ENCODE measurements around the gene ALS2. TPM values are rescaled to one million over a fixed set of nuclear protein-coding genes. Genes with fewer than 3 reads are reported as not detected.

Gene ALS2
- total and polyA plus RNA-seq, 2 donors (not counting 1 experiment from before 2014, with no cell fraction given), result 1.4 to 16.7 TPM

DNA sequence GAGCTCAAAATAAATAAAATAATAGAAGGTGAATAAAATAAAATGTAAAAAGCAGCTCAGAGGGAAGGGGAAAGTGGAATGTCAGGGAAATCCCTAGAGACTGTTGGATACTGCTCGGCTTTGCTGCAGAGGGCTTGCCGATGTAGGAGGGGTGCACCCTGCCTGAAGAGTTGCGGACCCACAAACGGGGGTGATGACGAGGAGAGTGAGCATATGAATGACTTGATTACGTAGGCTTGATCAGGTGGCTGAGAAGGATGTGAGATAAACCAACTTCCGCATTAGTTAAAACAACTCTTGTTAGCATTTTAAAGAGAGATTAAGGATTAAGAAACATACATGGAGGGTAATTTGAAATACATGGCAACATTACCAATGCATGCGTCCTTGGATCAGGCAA, 116.4 kb downstream of the ALS2 start:
- Histone ChIP-seq H4K20me1 (ENCODE audit: control insufficient read depth, insufficient read depth, low read length, poor library complexity, severe bottlenecking) (no peaks in the 10 kb centered on the region), H3K4me1 (ENCODE audit: control insufficient read depth in 2 of 2, insufficient read depth in 2 of 2, low read length in 2 of 2) (no peaks in the 10 kb centered on the region), H3K79me2 (ENCODE audit: control insufficient read depth, insufficient read depth, low read length) (no peaks in the 10 kb centered on the region), H3K27me3 (replicated peaks in 1 of 4; ENCODE audit: control extremely low read depth in 1 of 4, control insufficient read depth in 3 of 4, insufficient read depth in 4 of 4, low read length in 3 of 4) (no peaks in the 10 kb centered on the region), H3K9ac (ENCODE audit: low read length) (no peak overlapping the region), H2AFZ (ENCODE audit: insufficient read depth, low read depth, low read length, poor library complexity, severe bottlenecking) (no peak overlapping the region), H3K4me3 (ENCODE audit: control extremely low read depth in 1 of 5, extremely low read depth in 1 of 5, insufficient read depth in 1 of 5, low read depth in 2 of 5, low read length in 4 of 5) (no peak overlapping the region), H3K36me3 (replicated peaks in 1 of 2; ENCODE audit: control extremely low read depth in 1 of 2, control insufficient read depth in 1 of 2, extremely low read depth in 1 of 2, insufficient read depth in 2 of 2, low read length in 1 of 2) (no peaks in the 10 kb centered on the region), H3K9me3 (ENCODE audit: control extremely low read depth in 1 of 3, control insufficient read depth in 2 of 3, insufficient read depth in 1 of 3, low read length in 2 of 3) (no peaks in the 10 kb centered on the region), H3K4me2 (replicated peaks; ENCODE audit: low read depth, low read length, poor library complexity, severe bottlenecking) (no peak overlapping the region), H3K27ac (ENCODE audit: low read length in 2 of 2) (no peak overlapping the region)
- intact Hi-C loops (cut with micrococcal nuclease), result loop anchor here (2.0 kb wide), 1 partner anchor 514 kb away; no protein-coding TSS in a partner anchor
- POLR2A ChIA-PET, result no interaction called here
- no peaks in the 10 kb centered on the region for H3K4me1 Mint-ChIP-seq
- peaks cover 15% of the 10 kb centered on the region for H3K27me3 Mint-ChIP-seq
- H3K4me3 Mint-ChIP-seq, result no peak overlapping the region
- no peak for DNase-seq
- no peak for ATAC-seq (ENCODE audit: low read depth)
- CTCF ChIA-PET, result interaction anchor here (0.8 kb wide), 1 partner anchor 19 kb away, joined by 3 read pairs; no protein-coding TSS in a partner anchor
- no peak overlapping the region for H3K27ac Mint-ChIP-seq
- 90% methylated on average over 6 of the region's 8 CpGs for WGBS (ENCODE audit: insufficient coverage)
- H3K9me3 Mint-ChIP-seq (ENCODE audit: insufficient read depth), result no peaks in the 10 kb centered on the region
- TF ChIP-seq EZH2 (IDR thresholded peaks at IDR 0.05; ENCODE audit: borderline replicate concordance, insufficient read depth, low read depth, low read length, poor library complexity, severe bottlenecking) (no peak), CTCF (IDR thresholded peaks at IDR 0.05) (no peak)

GRCh38 chr2:201661366-201661765, 119.4 kb downstream of the ALS2 start:
- H3K9me3 ChIP-seq (ENCODE audit: control extremely low read depth in 1 of 3, control insufficient read depth in 2 of 3, insufficient read depth in 1 of 3, low read length in 2 of 3), result no peaks in the 10 kb centered on the region
- ATAC-seq (ENCODE audit: low read depth) (no peak), DNase-seq (no peak)
- no peak overlapping the region for H3K27ac Mint-ChIP-seq
- no peak overlapping the region for H2AFZ ChIP-seq (ENCODE audit: insufficient read depth, low read depth, low read length, poor library complexity, severe bottlenecking)
- POLR2A ChIA-PET, result no interaction called here
- no peak for TF ChIP-seq EZH2 (IDR thresholded peaks at IDR 0.05; ENCODE audit: borderline replicate concordance, insufficient read depth, low read depth, low read length, poor library complexity, severe bottlenecking)
- no peak for TF ChIP-seq CTCF (IDR thresholded peaks at IDR 0.05)
- no peaks in the 10 kb centered on the region for H3K79me2 ChIP-seq (ENCODE audit: control insufficient read depth, insufficient read depth, low read length)
- no peaks in the 10 kb centered on the region for H3K4me1 ChIP-seq (ENCODE audit: control insufficient read depth in 2 of 2, insufficient read depth in 2 of 2, low read length in 2 of 2)
- H3K27ac ChIP-seq (ENCODE audit: low read length in 2 of 2), result no peak overlapping the region
- no peak overlapping the region for H3K4me2 ChIP-seq (replicated peaks; ENCODE audit: low read depth, low read length, poor library complexity, severe bottlenecking)
- no peaks in the 10 kb centered on the region for H3K36me3 ChIP-seq (replicated peaks in 1 of 2; ENCODE audit: control extremely low read depth in 1 of 2, control insufficient read depth in 1 of 2, extremely low read depth in 1 of 2, insufficient read depth in 2 of 2, low read length in 1 of 2)
- intact Hi-C loops (cut with micrococcal nuclease), result no loop called here
- no peak overlapping the region for H3K4me3 ChIP-seq (ENCODE audit: control extremely low read depth in 1 of 5, extremely low read depth in 1 of 5, insufficient read depth in 1 of 5, low read depth in 2 of 5, low read length in 4 of 5)
- H3K4me3 Mint-ChIP-seq, result no peak overlapping the region
- H3K27me3 ChIP-seq (replicated peaks in 1 of 4; ENCODE audit: control extremely low read depth in 1 of 4, control insufficient read depth in 3 of 4, insufficient read depth in 4 of 4, low read length in 3 of 4), result no peaks in the 10 kb centered on the region
- WGBS (ENCODE audit: insufficient coverage), result 69% methylated on average over 4 of the region's 5 CpGs
- CTCF ChIA-PET, result no interaction called here
- H4K20me1 ChIP-seq (ENCODE audit: control insufficient read depth, insufficient read depth, low read length, poor library complexity, severe bottlenecking), result no peaks in the 10 kb centered on the region
- H3K9me3 Mint-ChIP-seq (ENCODE audit: insufficient read depth), result no peaks in the 10 kb centered on the region
- H3K9ac ChIP-seq (ENCODE audit: low read length), result no peak overlapping the region
- H3K4me1 Mint-ChIP-seq, result no peaks in the 10 kb centered on the region
- H3K27me3 Mint-ChIP-seq, result peaks cover 36% of the 10 kb centered on the region

Data from B cell (primary cell).